ENCODE data around the gene PCDHA1. TPM values are rescaled to one million over a fixed set of nuclear protein-coding genes. Genes with fewer than 3 reads are reported as not detected.

Gene PCDHA1
- total and polyA plus RNA-seq, 2 donors (not counting 3 experiments of a cell fraction or from before 2014, with no cell fraction given) = 0.04 TPM; not detected in 1

- no peaks in the 10 kb centered on the region for H4K20me1 ChIP-seq (replicated peaks; ENCODE audit: control insufficient read depth, extremely low read depth, insufficient read depth, low read length)
- H3K27ac ChIP-seq (ENCODE audit: insufficient read depth, low read depth, low read length) = no peak overlapping the region
- CTCF ChIA-PET = no interaction called here
- no peak overlapping the region for H3K4me2 ChIP-seq (ENCODE audit: insufficient read depth, low read length)
- no peak overlapping the region for H3K4me3 ChIP-seq (replicated peaks in 1 of 3; ENCODE audit: insufficient read depth in 1 of 3, low read depth in 1 of 3, low read length in 3 of 3)
- no peaks in the 10 kb centered on the region for H3K36me3 ChIP-seq (ENCODE audit: control insufficient read depth in 2 of 2, extremely low read depth in 1 of 2, insufficient read depth in 2 of 2, low read length in 2 of 2)
- DNase-seq (ENCODE audit: low read depth, low spot score) (no peak), FAIRE-seq (no peak)
- H3K27me3 ChIP-seq (ENCODE audit: control insufficient read depth in 2 of 2, insufficient read depth in 2 of 2, low read length in 2 of 2) = peaks cover 10 to 22% of the 10 kb centered on the region in 2 experiments
- POLR2A ChIA-PET = no interaction called here
- dilution Hi-C loops (cut with MboI; ENCODE audit: extremely low pct_ligation_motif_present, low sequenced_read_pairs) (no loop called here), intact Hi-C loops (cut with micrococcal nuclease) (no loop called here)
- H3K79me2 ChIP-seq (ENCODE audit: control insufficient read depth, insufficient read depth, low read length) = no peaks in the 10 kb centered on the region
- H3K9me1 ChIP-seq (replicated peaks; ENCODE audit: control insufficient read depth, extremely low read depth, insufficient read depth, low read length) = no peaks in the 10 kb centered on the region
- no peaks in the 10 kb centered on the region for H3K9me3 ChIP-seq (replicated peaks; ENCODE audit: control insufficient read depth, insufficient read depth, low read length)
- peaks cover 4% of the 10 kb centered on the region for H3K4me1 ChIP-seq (ENCODE audit: control insufficient read depth, extremely low read depth, insufficient read depth, low read length)
- BruUV-seq (replicated peaks) = no TSS peak
- no peak overlapping the region for H3K9ac ChIP-seq (replicated peaks; ENCODE audit: extremely low read depth, insufficient read depth, low read length)
- TF ChIP-seq POLR2A (IDR thresholded peaks at IDR 0.05; ENCODE audit: low read depth, low read length) = no peak
- no peak for TF ChIP-seq MYC (IDR thresholded peaks at IDR 0.05; ENCODE audit: low read depth, low read length)
- TF ChIP-seq MAX (IDR thresholded peaks at IDR 0.05; ENCODE audit: insufficient read depth, insufficient read length) = no peak
- no peak for TF ChIP-seq POLR2AphosphoS5 (IDR thresholded peaks at IDR 0.05; ENCODE audit: insufficient read depth, low read depth, low read length)
- TF ChIP-seq GATA2 (IDR thresholded peaks at IDR 0.05; ENCODE audit: insufficient read depth, insufficient read length, low read depth, low read length) = no peak
- no peak for TF ChIP-seq JUN (IDR thresholded peaks at IDR 0.05; ENCODE audit: borderline replicate concordance, insufficient read depth, insufficient read length, low read depth)
- TF ChIP-seq EZH2 (IDR thresholded peaks at IDR 0.05; ENCODE audit: borderline replicate concordance, low read depth, low read length, severe bottlenecking) = no peak
- no peak for TF ChIP-seq FOS (IDR thresholded peaks at IDR 0.05; ENCODE audit: borderline replicate concordance, insufficient read depth, low read length)
- TF ChIP-seq CTCF (IDR thresholded peaks at IDR 0.05; ENCODE audit: extremely low read depth in 1 of 2, insufficient read depth in 1 of 2, low read depth in 1 of 2, low read length in 2 of 2) = no peak
- H2AFZ ChIP-seq (ENCODE audit: low read depth, low read length) = no peak overlapping the region
These were observed 178.4 kb downstream of the PCDHA1 start for GRCh38 chr5:140964356-140964755.
